B cell (primary cell): ENCODE results near the gene RRAD. TPM values are rescaled to one million over a fixed set of nuclear protein-coding genes. Genes with fewer than 3 reads are reported as not detected.
"Not testable (repeated sequence)": the region's sequence is repeated elsewhere in the genome, so short reads cannot be mapped to it uniquely, and the experiment has no call there.

Experiments used
- ATAC-seq: fragments of 200-7000 bp; cut with Tn5 transposase; one replicate; pipeline ENCODE4 v1.10.0; 2021; ENCODE audit warnings: low read depth, mild to moderate bottlenecking, moderate number of reproducible peaks, moderate library complexity
- CTCF ChIA-PET: fragments of 350-600 bp; sonication (Branson Sonifier 250); formaldehyde crosslinking; loops from one replicate; lab custom pipeline; 2021; ENCODE audit warnings: antibody characterized with exemption, inconsistent platforms; lab: Charles Lee
- POLR2A ChIA-PET: fragments of 350-600 bp; sonication (Branson Sonifier 250); formaldehyde crosslinking; loops from one replicate; lab custom pipeline; 2021; ENCODE audit warnings: antibody characterized with exemption; lab: Charles Lee
- DNase-seq: peaks from one replicate; pipeline ENCODE4 v3.0.0; 2013
- H2AFZ ChIP-seq: 2 replicates; pipeline ENCODE4 v1.6.1; 2012; ENCODE audit warnings: mild to moderate bottlenecking, low read depth, low read length; ENCODE audit not compliant: insufficient read depth, poor library complexity, severe bottlenecking
- H3K27ac ChIP-seq, 2 donors: 1 replicate in 1 of 2; 2 replicates in 1 of 2; pipeline ENCODE4 v1.5.1; 2012 to 2013; ENCODE audit warnings: low read length in 2 of 2, mild to moderate bottlenecking in 2 of 2, moderate library complexity in 1 of 2
- H3K27me3 ChIP-seq, 4 experiments: fragments of 200-600 bp in 1 of 4; sonication (generic) in 1 of 4; replicated peaks in 1 of 4; 1 replicate in 2 of 4; 2 replicates in 2 of 4; pipeline versions ENCODE4 v1.6.1 to v1.7.0; 2013 to 2016; ENCODE audit warnings: low read length in 3 of 4, mild to moderate bottlenecking in 2 of 4, mixed read lengths in 1 of 4, moderate library complexity in 1 of 4; ENCODE audit not compliant: insufficient read depth in 4 of 4, control insufficient read depth in 3 of 4; ENCODE audit errors: control extremely low read depth in 1 of 4
- H3K36me3 ChIP-seq, 2 experiments: replicated peaks in 1 of 2; 1 replicate in 1 of 2; 2 replicates in 1 of 2; pipeline versions ENCODE4 v1.6.1 to v1.7.1; 2013; ENCODE audit warnings: low read length in 1 of 2; ENCODE audit not compliant: insufficient read depth in 2 of 2, control insufficient read depth in 1 of 2; ENCODE audit errors: control extremely low read depth in 1 of 2, extremely low read depth in 1 of 2
- H3K4me1 ChIP-seq, 2 donors: fragments of 200-600 bp in 1 of 2; sonication (generic) in 1 of 2; 1 replicate in 1 of 2; 2 replicates in 1 of 2; pipeline versions ENCODE4 v1.5.1 to v1.6.1; 2013 to 2017; ENCODE audit warnings: low read length in 2 of 2; ENCODE audit not compliant: control insufficient read depth in 2 of 2, insufficient read depth in 2 of 2
- H3K4me2 ChIP-seq: replicated peaks from 2 replicates; pipeline ENCODE3; 2012; ENCODE audit warnings: mild to moderate bottlenecking, low read depth, low read length; ENCODE audit not compliant: poor library complexity, severe bottlenecking
- H3K4me3 ChIP-seq, 5 experiments: fragments of 200-600 bp in 1 of 5; sonication (generic) in 1 of 5; 1 replicate in 3 of 5; 2 replicates in 2 of 5; pipeline versions ENCODE4 v1.5.1 to v1.7.0; 2011 to 2016; ENCODE audit warnings: low read length in 4 of 5, mild to moderate bottlenecking in 4 of 5, low read depth in 2 of 5, control low read depth in 1 of 5, moderate library complexity in 1 of 5; ENCODE audit not compliant: insufficient read depth in 1 of 5; ENCODE audit errors: control extremely low read depth in 1 of 5, extremely low read depth in 1 of 5
- H3K79me2 ChIP-seq: fragments of 200-600 bp; sonication (generic); one replicate; pipeline ENCODE4 v1.6.0; 2016; ENCODE audit warnings: low read length; ENCODE audit not compliant: control insufficient read depth, insufficient read depth
- H3K9ac ChIP-seq: fragments of 200-600 bp; sonication (generic); 2 replicates; pipeline ENCODE4 v1.6.1; 2017; ENCODE audit warnings: mild to moderate bottlenecking, low read length, moderate library complexity
- H3K9me3 ChIP-seq, 3 donors: one replicate each; pipeline versions ENCODE4 v1.6.1 to v1.7.1; 2013; ENCODE audit warnings: low read length in 2 of 3; ENCODE audit not compliant: control insufficient read depth in 2 of 3, insufficient read depth in 1 of 3; ENCODE audit errors: control extremely low read depth in 1 of 3
- H4K20me1 ChIP-seq: 2 replicates; pipeline ENCODE4 v1.6.0; 2012; ENCODE audit warnings: mild to moderate bottlenecking, low read length; ENCODE audit not compliant: insufficient read depth, control insufficient read depth, poor library complexity, severe bottlenecking
- H3K27ac Mint-ChIP-seq: one replicate; pipeline ENCODE4 v1.8.0; 2021; ENCODE audit warnings: mixed read lengths
- H3K27me3 Mint-ChIP-seq: one replicate; pipeline ENCODE4 v1.8.0; 2021; ENCODE audit warnings: mixed read lengths
- H3K4me1 Mint-ChIP-seq: one replicate; pipeline ENCODE4 v1.8.0; 2021; ENCODE audit warnings: mixed read lengths
- H3K4me3 Mint-ChIP-seq: one replicate; pipeline ENCODE4 v1.8.0; 2021; ENCODE audit warnings: mixed read lengths
- H3K9me3 Mint-ChIP-seq: one replicate; pipeline ENCODE4 v1.8.0; 2022; ENCODE audit warnings: mixed read lengths; ENCODE audit not compliant: insufficient read depth
- CTCF ChIP-seq: fragments of 200-600 bp; IDR thresholded peaks from one replicate; pipeline ENCODE4 v1.8.0; 2022; ENCODE audit warnings: antibody characterized with exemption, mild to moderate bottlenecking
- EZH2 ChIP-seq: IDR thresholded peaks from 2 replicates; pipeline ENCODE4 v1.6.1; 2012; ENCODE audit warnings: borderline replicate concordance, low read depth, mild to moderate bottlenecking, moderate library complexity, low read length; ENCODE audit not compliant: insufficient read depth, poor library complexity, severe bottlenecking
- WGBS: methylation state at CpG from one replicate; pipeline ENCODE4 v1.1.5; 2013; ENCODE audit warnings: missing lambda C conversion rate; ENCODE audit not compliant: insufficient coverage; 5-methylcytosine and 5-hydroxymethylcytosine counted together
- intact Hi-C: fragments of 100-400 bp; cut with micrococcal nuclease; formaldehyde crosslinking; loops from one replicate; pipeline ENCODE4 v1.10.0; 2022
- polyA plus RNA-seq: library from polyadenylated mRNA; depleted of rRNA; stranded (reverse); fragments of >200 nt; gene quantifications from 2 replicates; pipeline ENCODE4 v1.2.3, GENCODE V29; 2012
- total RNA-seq, 2 donors: library from RNA; stranded (reverse); fragments of 120-200 nt in 1 of 2; gene quantifications; 1 replicate in 1 of 2; 2 replicates in 1 of 2; pipeline versions ENCODE4 v1.2.3 to v1.2.4, GENCODE V29; 2013 to 2022

RRAD gene
- total and polyA plus RNA-seq, 2 donors (not counting 1 experiment from before 2014, with no cell fraction given): 0.64 to 1.9 TPM

- Histone ChIP-seq H3K27me3 (peaks cover 0 to 29% (median 16%) of the 10 kb centered on the region in 4 experiments), H4K20me1 (no peaks in the 10 kb centered on the region), H3K9me3 (peaks cover 0 to 12% (median 0%) of the 10 kb centered on the region in 3 donors), H3K27ac (no peak overlapping the region), H3K4me1 (peaks cover 15 to 23% of the 10 kb centered on the region in 2 donors), H3K36me3 (peaks cover 0 to 25% of the 10 kb centered on the region in 2 experiments), H3K4me3 (no peak overlapping the region), H3K4me2 (no peak overlapping the region), H3K79me2 (no peaks in the 10 kb centered on the region), H2AFZ (no peak overlapping the region), H3K9ac (no peak overlapping the region)
- WGBS: 100% methylated on average over 2 of the region's 4 CpGs
- TF ChIP-seq EZH2 (no peak), CTCF (no peak)
- ChIA-PET POLR2A (no interaction called here), CTCF (interaction anchor here (0.7 to 2.0 kb wide), 5 partner anchors 11 to 406 kb away, joined by 3 to 7 read pairs (median 4); no protein-coding TSS in a partner anchor)
- no peak overlapping the region for H3K4me3 Mint-ChIP-seq
- no peak for ATAC-seq
- DNase-seq: no peak
- intact Hi-C loops: no loop called here
- H3K9me3 Mint-ChIP-seq: no peaks in the 10 kb centered on the region
- H3K27me3 Mint-ChIP-seq: peaks cover 30% of the 10 kb centered on the region
- H3K4me1 Mint-ChIP-seq: peaks cover 18% of the 10 kb centered on the region
- H3K27ac Mint-ChIP-seq: no peak overlapping the region
Measured at GRCh38 chr16:66945939-66946338, 20.6 kb upstream of the RRAD start.

- CTCF ChIA-PET: interaction anchor here (0.8 to 2.8 kb wide), 4 partner anchors 9 to 407 kb away, joined by 3 to 14 read pairs (median 4); partner anchors contain the start of gene CIAO2B
- H3K9me3 Mint-ChIP-seq, H3K27ac Mint-ChIP-seq, H3K4me3 Mint-ChIP-seq, H3K4me3 ChIP-seq, intact Hi-C loops, H3K9ac ChIP-seq, H2AFZ ChIP-seq, H3K79me2 ChIP-seq, ATAC-seq, H4K20me1 ChIP-seq, DNase-seq, H3K4me2 ChIP-seq, H3K27ac ChIP-seq, POLR2A ChIA-PET: not testable (repeated sequence)
- WGBS: 88% methylated on average over 7 of the region's 9 CpGs
- Histone ChIP-seq H3K4me1 (peaks cover 15 to 23% of the 10 kb centered on the region in 2 donors), H3K36me3 (peaks cover 0 to 35% of the 10 kb centered on the region in 2 experiments), H3K27me3 (peaks cover 0 to 25% (median 12%) of the 10 kb centered on the region in 4 experiments), H3K9me3 (peaks cover 0 to 12% (median 0%) of the 10 kb centered on the region in 3 donors)
- Mint-ChIP-seq H3K4me1 (peaks cover 18% of the 10 kb centered on the region), H3K27me3 (peaks cover 24% of the 10 kb centered on the region)
Measured at GRCh38 chr16:66944971-66945370, 19.6 kb upstream of the RRAD start.
